ENCODE data around the gene ZBBX. TPM values are rescaled to one million over a fixed set of nuclear protein-coding genes. Genes with fewer than 3 reads are reported as not detected.
A peak's percentile ranks its signal among the peaks of the same experiment; 100 is the strongest.

Gene ZBBX
- total RNA-seq, 1 donor from 2014 or later, result 4.8 TPM

DNA sequence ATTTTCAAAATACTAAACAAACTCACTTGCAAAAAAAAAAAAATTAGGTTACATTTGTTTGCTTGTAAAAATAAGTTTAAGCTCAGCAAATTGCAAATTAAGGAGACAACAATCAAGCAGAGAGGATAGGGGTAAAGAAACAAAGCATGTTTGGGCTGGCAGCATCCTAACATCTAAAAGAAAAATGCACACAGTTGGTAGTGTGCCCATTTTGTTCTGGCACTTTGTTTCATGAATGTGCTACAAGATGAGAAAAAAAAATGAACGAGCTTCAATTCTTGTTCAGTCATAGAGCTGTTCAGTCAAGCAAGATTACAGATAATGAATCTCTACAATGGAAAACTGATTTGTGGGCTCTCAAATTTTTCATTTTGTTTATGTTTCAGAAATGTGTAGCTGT is 17.7 kb upstream of the ZBBX start:
- DNase-seq (ENCODE audit: low spot score, unreplicated experiment), result no peak
- Mint-ChIP-seq H3K4me1 (ENCODE audit: low read depth) (no peaks in the 10 kb centered on the region), H3K27ac (no peak overlapping the region), H3K4me3 (ENCODE audit: low read depth) (no peak overlapping the region), H3K27me3 (no peaks in the 10 kb centered on the region), H3K36me3 (ENCODE audit: insufficient read depth) (no peaks in the 10 kb centered on the region), H3K9me3 (ENCODE audit: low read depth) (no peaks in the 10 kb centered on the region)
- TF ChIP-seq CTCF (IDR thresholded peaks at IDR 0.05; ENCODE audit: unreplicated experiment), result no peak

DNA sequence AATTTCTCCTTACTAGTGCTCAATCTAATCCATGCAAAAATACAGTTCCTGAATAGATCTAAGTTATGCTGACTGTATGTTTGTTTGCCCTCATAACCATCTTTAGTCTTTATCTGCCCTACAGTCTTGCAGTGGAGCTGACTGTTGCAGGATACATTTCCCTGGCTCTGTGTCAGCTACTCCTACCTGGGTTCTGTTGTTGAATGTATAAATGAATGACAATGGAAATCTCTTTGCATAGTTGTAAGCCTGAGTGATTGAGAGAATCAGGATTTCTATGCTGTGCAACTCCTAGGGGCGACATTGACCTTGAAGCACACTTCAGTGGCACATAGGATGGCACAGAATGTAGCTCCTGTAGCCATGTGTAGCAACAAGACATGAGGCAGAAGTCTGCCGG is 16.0 kb upstream of the ZBBX start:
- DNase-seq (ENCODE audit: low spot score, unreplicated experiment), result no peak
- no peak overlapping the region for H3K4me3 Mint-ChIP-seq (ENCODE audit: low read depth)
- H3K27ac Mint-ChIP-seq, result no peak overlapping the region

DNA sequence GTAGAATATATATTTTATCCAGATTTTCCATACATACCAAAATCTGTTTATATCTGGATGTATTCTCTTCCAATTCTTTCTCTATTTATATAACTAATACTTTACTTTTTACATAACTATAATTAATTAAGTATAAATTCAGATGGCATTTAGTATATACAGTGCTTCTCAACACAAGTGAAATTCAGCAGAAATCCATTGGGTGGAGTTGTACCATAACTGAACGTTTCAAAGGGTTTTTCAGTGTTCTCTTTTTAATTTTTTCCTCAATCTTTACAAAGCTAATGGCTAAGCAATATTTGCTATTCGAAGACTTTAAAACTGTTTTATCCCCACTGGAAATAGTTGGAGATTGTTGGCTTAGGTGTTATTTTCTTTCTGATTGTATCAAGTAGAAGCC is 13.9 kb upstream of the ZBBX start:
- TF ChIP-seq CTCF (IDR thresholded peaks at IDR 0.05; ENCODE audit: unreplicated experiment), result peak; percentile 28
- no peak overlapping the region for H3K27ac Mint-ChIP-seq
- no peak for DNase-seq (ENCODE audit: low spot score, unreplicated experiment)
- H3K4me1 Mint-ChIP-seq (ENCODE audit: low read depth), result no peaks in the 10 kb centered on the region
- H3K4me3 Mint-ChIP-seq (ENCODE audit: low read depth), result no peak overlapping the region
- no peaks in the 10 kb centered on the region for H3K27me3 Mint-ChIP-seq
- no peaks in the 10 kb centered on the region for H3K36me3 Mint-ChIP-seq (ENCODE audit: insufficient read depth)
- no peaks in the 10 kb centered on the region for H3K9me3 Mint-ChIP-seq (ENCODE audit: low read depth)

More for the DNA sequence above, 16.0 kb upstream of the ZBBX start:
- no peaks in the 10 kb centered on the region for H3K9me3 Mint-ChIP-seq (ENCODE audit: low read depth)
- H3K27me3 Mint-ChIP-seq, result no peaks in the 10 kb centered on the region
- no peaks in the 10 kb centered on the region for H3K36me3 Mint-ChIP-seq (ENCODE audit: insufficient read depth)
- H3K4me1 Mint-ChIP-seq (ENCODE audit: low read depth), result no peaks in the 10 kb centered on the region
- TF ChIP-seq CTCF (IDR thresholded peaks at IDR 0.05; ENCODE audit: unreplicated experiment), result no peak

- Mint-ChIP-seq H3K4me1 (ENCODE audit: low read depth) (peaks cover 14% of the 10 kb centered on the region), H3K27me3 (no peaks in the 10 kb centered on the region), H3K36me3 (ENCODE audit: insufficient read depth) (no peaks in the 10 kb centered on the region), H3K4me3 (ENCODE audit: low read depth) (no peak overlapping the region), H3K9me3 (ENCODE audit: low read depth) (no peaks in the 10 kb centered on the region), H3K27ac (no peak overlapping the region)
- TF ChIP-seq CTCF (IDR thresholded peaks at IDR 0.05; ENCODE audit: unreplicated experiment), result no peak
- DNase-seq (ENCODE audit: low spot score, unreplicated experiment), result no peak
Observed at GRCh38 chr3:167382155-167382554, 2.1 kb upstream of the ZBBX start.

DNA sequence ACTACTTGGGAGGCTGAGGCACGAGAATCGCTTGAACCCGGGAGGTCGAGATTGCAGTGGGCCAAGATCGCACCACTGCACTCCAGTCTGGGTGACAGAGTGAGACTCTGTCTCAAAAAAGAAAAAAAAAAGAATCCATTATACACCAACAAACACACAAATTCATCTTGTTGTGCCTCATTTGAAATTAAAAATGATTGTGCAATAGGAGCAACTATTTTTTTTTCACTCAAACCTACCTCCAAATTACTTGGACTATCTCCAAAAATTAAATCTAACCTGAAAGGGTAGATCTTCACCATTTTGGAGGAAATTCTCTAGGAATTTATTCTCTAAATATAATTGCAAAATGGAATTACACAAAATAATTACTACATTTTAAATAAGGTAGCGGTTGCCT is 4.6 kb downstream of the ZBBX start:
- H3K27ac Mint-ChIP-seq, result no peak overlapping the region
- peaks cover 7% of the 10 kb centered on the region for H3K4me1 Mint-ChIP-seq (ENCODE audit: low read depth)
- H3K27me3 Mint-ChIP-seq, result no peaks in the 10 kb centered on the region
- no peak overlapping the region for H3K4me3 Mint-ChIP-seq (ENCODE audit: low read depth)
- DNase-seq (ENCODE audit: low spot score, unreplicated experiment), result no peak
- no peaks in the 10 kb centered on the region for H3K36me3 Mint-ChIP-seq (ENCODE audit: insufficient read depth)
- H3K9me3 Mint-ChIP-seq (ENCODE audit: low read depth), result no peaks in the 10 kb centered on the region
- no peak for TF ChIP-seq CTCF (IDR thresholded peaks at IDR 0.05; ENCODE audit: unreplicated experiment)

All from progenitor cell of endocrine pancreas (in vitro differentiated cells).